OCI-LY1 (cell line): ENCODE measurements around the gene ZNF512.

Experiments used
- H2AFZ ChIP-seq: fragments of 200-600 bp; sonication (generic), shearing (Covaris generic); 2 replicates; pipeline ENCODE4 v1.6.0; 2014; ENCODE audit warnings: antibody characterized with exemption, mild to moderate bottlenecking, low read length
- H3F3A ChIP-seq: fragments of 200-600 bp; sonication (generic), shearing (Covaris generic); 2 replicates; pipeline ENCODE4 v1.6.0; 2014; ENCODE audit warnings: mild to moderate bottlenecking, antibody characterized with exemption, low read length, moderate library complexity; ENCODE audit not compliant: insufficient read depth
- H3K27ac ChIP-seq: fragments of 200-600 bp; sonication (generic); 2 replicates; pipeline ENCODE4 v1.5.1; 2014; ENCODE audit warnings: low read length, mixed run types, mild to moderate bottlenecking, low read depth; ENCODE audit not compliant: poor library complexity, severe bottlenecking
- H3K27me3 ChIP-seq: fragments of 200-600 bp; sonication (generic); 2 replicates; pipeline ENCODE4 v1.6.0; 2014; ENCODE audit warnings: antibody characterized with exemption, mild to moderate bottlenecking, low read length, moderate library complexity; ENCODE audit not compliant: insufficient read depth
- H3K36me3 ChIP-seq: fragments of 200-600 bp; sonication (generic); 2 replicates; pipeline ENCODE4 v1.6.1; 2014; ENCODE audit warnings: mild to moderate bottlenecking, antibody characterized with exemption, low read length, moderate library complexity, mixed read lengths; ENCODE audit not compliant: insufficient read depth
- H3K4me1 ChIP-seq: fragments of 200-600 bp; sonication (generic); 2 replicates; pipeline ENCODE4 v1.5.1; 2014; ENCODE audit warnings: mild to moderate bottlenecking, low read length, moderate library complexity; ENCODE audit not compliant: insufficient read depth, severe bottlenecking
- H3K4me2 ChIP-seq: fragments of 200-600 bp; sonication (generic), shearing (Covaris generic); 2 replicates; pipeline ENCODE4 v1.6.1; 2014; ENCODE audit warnings: low read length
- H3K4me3 ChIP-seq: fragments of 200-600 bp; sonication (generic); 2 replicates; pipeline ENCODE4 v1.5.1; 2014; ENCODE audit warnings: low read length, low read depth, mild to moderate bottlenecking, mixed read lengths; ENCODE audit not compliant: poor library complexity, severe bottlenecking
- H3K79me2 ChIP-seq: fragments of 200-600 bp; shearing (Covaris generic); 2 replicates; pipeline ENCODE4 v1.6.1; 2016; ENCODE audit warnings: mixed run types, low read length, mixed read lengths; ENCODE audit not compliant: insufficient read depth
- H3K9ac ChIP-seq: fragments of 200-600 bp; sonication (generic), shearing (Covaris generic); 2 replicates; pipeline ENCODE4 v1.6.1; 2014; ENCODE audit warnings: mild to moderate bottlenecking, low read length, mixed read lengths
- H3K9me2 ChIP-seq: fragments of 200-600 bp; sonication (generic), shearing (Covaris generic); 2 replicates; pipeline ENCODE4 v1.6.1; 2014; ENCODE audit warnings: low read depth, mild to moderate bottlenecking, low read length, mixed read lengths
- H3K9me3 ChIP-seq: fragments of 200-600 bp; shearing (Covaris generic); 2 replicates; pipeline ENCODE4 v1.6.1; 2014; ENCODE audit warnings: low read length, mixed read lengths
- H4K20me1 ChIP-seq: fragments of 200-600 bp; sonication (generic), shearing (Covaris generic); 2 replicates; pipeline ENCODE4 v1.6.0; 2016; ENCODE audit warnings: mild to moderate bottlenecking, low read length; ENCODE audit not compliant: insufficient read depth
- CTCF ChIP-seq: fragments of 200-600 bp; sonication (generic), shearing (Covaris generic); IDR thresholded peaks from 2 replicates; pipeline ENCODE4 v1.5.1; 2017; ENCODE audit warnings: mild to moderate bottlenecking, antibody characterized with exemption, low read length, moderate library complexity, mixed read lengths
- EZH2 ChIP-seq: fragments of 200-600 bp; sonication (generic), shearing (Covaris generic); IDR thresholded peaks from 2 replicates; pipeline ENCODE4 v1.8.0; 2017; ENCODE audit warnings: borderline replicate concordance, mixed run types, mild to moderate bottlenecking, antibody characterized with exemption, low read length, moderate library complexity, mixed read lengths

The ZNF512 gene

GRCh38 chr2:27587025-27587424 is 4.2 kb downstream of the ZNF512 start:
- Histone ChIP-seq H4K20me1 (no peaks in the 10 kb centered on the region), H3K9me2 (no peaks in the 10 kb centered on the region)
- TF ChIP-seq EZH2 (no peak), CTCF (no peak)

GRCh38 chr2:27588308-27588707 is 5.5 kb downstream of the ZNF512 start:
- Histone ChIP-seq H3K9ac (no peak overlapping the region), H3K36me3 (peaks cover 5% of the 10 kb centered on the region), H3F3A (no peaks in the 10 kb centered on the region), H3K27me3 (no peaks in the 10 kb centered on the region), H3K79me2 (peaks cover 93% of the 10 kb centered on the region), H3K4me1 (peaks cover 20% of the 10 kb centered on the region), H3K4me3 (no peak overlapping the region), H3K4me2 (no peak overlapping the region), H3K9me3 (peaks cover 12% of the 10 kb centered on the region; the same call in 1 of the 2 replicates), H3K27ac (no peak overlapping the region), H2AFZ (no peak overlapping the region), H4K20me1 (no peaks in the 10 kb centered on the region), H3K9me2 (no peaks in the 10 kb centered on the region)
- TF ChIP-seq EZH2 (no peak), CTCF (no peak)

More at GRCh38 chr2:27587025-27587424, 4.2 kb downstream of the ZNF512 start:
- Histone ChIP-seq H3K36me3 (no peaks in the 10 kb centered on the region; the same call in 1 of the 2 replicates), H3K27me3 (no peaks in the 10 kb centered on the region), H3K9ac (no peak overlapping the region), H3K4me1 (peaks cover 26% of the 10 kb centered on the region), H3K9me3 (peaks cover 12% of the 10 kb centered on the region; the same call in 1 of the 2 replicates), H3K4me2 (no peak overlapping the region), H2AFZ (no peak overlapping the region), H3F3A (no peaks in the 10 kb centered on the region), H3K4me3 (no peak overlapping the region), H3K79me2 (peaks cover 86% of the 10 kb centered on the region), H3K27ac (no peak overlapping the region)

- Histone ChIP-seq H3K4me3 (no peak overlapping the region), H3K4me1 (no peaks in the 10 kb centered on the region), H4K20me1 (no peaks in the 10 kb centered on the region), H2AFZ (no peak overlapping the region), H3F3A (no peaks in the 10 kb centered on the region), H3K4me2 (no peak overlapping the region), H3K27ac (no peak overlapping the region), H3K9ac (no peak overlapping the region), H3K9me3 (peaks cover 25% of the 10 kb centered on the region), H3K79me2 (peaks cover 74% of the 10 kb centered on the region), H3K27me3 (no peaks in the 10 kb centered on the region), H3K9me2 (no peaks in the 10 kb centered on the region), H3K36me3 (peaks cover 17% of the 10 kb centered on the region)
- TF ChIP-seq CTCF (no peak), EZH2 (no peak)
Measured at GRCh38 chr2:27591745-27592144, 8.9 kb downstream of the ZNF512 start.
